ENCODE measurements around the gene CTBP2. TPM values are rescaled to one million over a fixed set of nuclear protein-coding genes. Genes with fewer than 3 reads are reported as not detected.

CTBP2 gene
- total RNA-seq, 1 donor from 2014 or later, result 27.1 TPM

- no peak for DNase-seq (ENCODE audit: low read depth)
These were observed 15.4 kb downstream of the CTBP2 start for GRCh38 chr10:125144693-125145623.

- DNase-seq (ENCODE audit: low read depth), result no peak
These were observed 16.2 kb downstream of the CTBP2 start for GRCh38 chr10:125144206-125144605.

GRCh38 chr10:125142946-125143345, 17.4 kb downstream of the CTBP2 start:
- no peak for DNase-seq (ENCODE audit: low read depth)

DNA sequence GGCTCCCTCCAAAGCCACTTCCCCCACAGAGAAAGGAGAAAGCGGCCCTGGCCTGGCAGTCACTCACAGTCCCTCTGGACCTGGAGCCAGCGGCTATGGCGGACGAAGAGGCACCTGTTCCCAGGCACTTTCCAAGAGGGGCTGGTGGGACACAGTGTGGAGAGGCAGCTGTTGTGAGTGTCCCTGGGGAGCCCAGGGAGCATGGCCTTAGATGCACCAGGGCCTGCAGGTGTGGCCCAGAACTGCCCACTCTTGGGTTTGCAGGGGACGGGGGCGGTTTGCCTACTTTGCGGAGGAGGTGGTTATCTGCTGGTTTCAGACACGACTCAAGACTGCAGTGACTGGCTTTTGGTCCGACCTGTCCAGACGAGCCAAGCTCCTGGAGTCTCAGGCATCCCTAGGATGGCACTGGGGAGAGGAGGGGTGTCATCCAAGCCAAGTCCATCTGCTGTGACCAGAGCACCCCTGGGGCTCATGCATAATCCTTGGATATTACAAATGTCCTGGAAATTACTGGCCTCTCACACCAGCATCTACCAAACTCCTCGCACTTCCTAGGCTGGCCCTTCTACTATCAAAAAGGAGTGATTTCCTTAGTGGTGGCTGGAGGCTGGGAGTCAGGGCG, 18.4 kb downstream of the CTBP2 start:
- DNase-seq (ENCODE audit: low read depth), result peak; percentile 87

DNA sequence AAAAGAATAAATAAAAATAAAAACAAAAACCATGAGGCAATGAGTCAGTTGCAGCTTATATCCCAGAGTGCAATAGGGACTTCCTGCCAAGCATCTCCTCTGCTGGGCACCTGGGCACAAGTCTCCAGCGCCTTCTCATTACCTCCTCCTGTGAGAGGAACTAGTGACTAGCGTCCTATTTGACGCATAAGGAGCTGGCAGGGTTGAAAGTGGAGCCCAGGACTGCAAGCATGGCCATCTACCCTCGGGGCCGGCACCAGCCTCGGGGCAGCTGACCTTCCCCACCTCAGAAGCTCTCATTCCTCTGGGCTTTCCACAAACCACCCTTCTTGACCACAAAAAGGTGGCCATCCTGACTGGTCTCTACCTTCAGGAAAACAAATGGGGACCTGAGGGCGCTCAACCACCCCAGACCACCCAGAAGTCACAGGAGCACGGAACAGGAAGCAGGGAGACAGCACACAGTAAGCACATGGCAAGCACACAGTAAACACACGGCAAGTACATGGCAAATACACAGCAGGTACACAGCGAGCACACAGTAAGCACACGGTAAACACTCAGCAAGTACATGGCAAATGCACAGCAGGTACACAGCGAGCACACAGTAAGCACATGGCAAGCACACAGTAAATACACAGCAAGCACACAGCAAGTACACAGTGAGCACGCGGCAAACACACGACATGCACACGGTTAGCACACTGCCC, 19.1 kb downstream of the CTBP2 start:
- peak; percentile 51 for DNase-seq (ENCODE audit: low read depth)

DNA sequence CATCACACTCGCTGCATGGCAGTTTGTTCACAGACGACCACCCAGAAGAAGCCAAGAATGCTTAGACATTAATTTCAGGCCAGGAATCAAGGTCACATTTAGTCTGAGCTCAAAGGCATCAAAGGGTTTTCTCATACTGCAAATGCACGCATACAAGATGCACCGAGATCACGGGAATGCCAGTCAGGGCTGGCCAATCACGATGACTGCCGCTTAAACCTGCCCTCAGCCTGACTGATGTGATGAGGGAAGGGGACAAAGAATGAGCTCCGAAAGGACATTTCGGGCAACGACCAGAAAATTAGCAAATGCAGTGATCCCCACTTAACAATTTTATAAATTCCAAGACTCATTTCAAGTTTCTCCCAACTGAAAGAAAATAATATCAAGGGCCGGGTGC, 20.2 kb downstream of the CTBP2 start:
- DNase-seq (ENCODE audit: low read depth), result no peak

GRCh38 chr10:125137601-125138438, 22.5 kb downstream of the CTBP2 start:
- no peak for DNase-seq (ENCODE audit: low read depth)

DNA sequence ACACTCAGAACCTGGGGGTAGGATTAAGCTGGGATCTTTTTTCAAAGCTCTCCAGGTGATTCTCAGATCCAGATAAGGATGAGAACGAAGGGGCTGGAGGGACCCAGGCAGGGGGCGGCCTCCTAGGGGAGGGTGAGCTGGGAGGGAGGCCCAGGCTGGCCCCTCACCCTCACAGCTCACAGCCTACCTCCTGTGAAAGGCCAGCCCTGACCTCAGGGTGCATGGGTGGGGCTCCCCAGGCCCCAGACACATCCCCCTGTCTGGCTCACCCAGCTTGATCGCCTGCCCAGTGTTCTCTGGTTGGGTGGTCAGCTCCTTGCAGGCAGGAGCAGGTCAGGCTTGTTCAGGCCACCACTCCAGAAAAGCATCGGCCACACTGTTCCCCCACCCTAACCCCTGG, 24.3 kb downstream of the CTBP2 start:
- no peak for DNase-seq (ENCODE audit: low read depth)

DNA sequence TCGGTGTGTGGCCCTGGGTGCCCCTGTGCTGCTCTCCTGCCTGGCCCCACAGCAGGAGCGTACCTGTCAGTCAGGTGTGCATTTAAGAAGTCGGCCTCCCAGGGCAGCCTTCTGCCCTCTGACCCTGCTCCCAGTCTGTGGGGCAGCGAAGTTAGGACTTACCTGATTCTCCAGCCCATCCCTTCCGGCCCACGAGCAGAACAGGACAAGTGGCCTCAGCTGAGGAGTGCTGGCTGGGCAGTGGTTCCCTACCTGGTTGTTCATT, 24.7 kb downstream of the CTBP2 start:
- DNase-seq (ENCODE audit: low read depth), result no peak

DNA sequence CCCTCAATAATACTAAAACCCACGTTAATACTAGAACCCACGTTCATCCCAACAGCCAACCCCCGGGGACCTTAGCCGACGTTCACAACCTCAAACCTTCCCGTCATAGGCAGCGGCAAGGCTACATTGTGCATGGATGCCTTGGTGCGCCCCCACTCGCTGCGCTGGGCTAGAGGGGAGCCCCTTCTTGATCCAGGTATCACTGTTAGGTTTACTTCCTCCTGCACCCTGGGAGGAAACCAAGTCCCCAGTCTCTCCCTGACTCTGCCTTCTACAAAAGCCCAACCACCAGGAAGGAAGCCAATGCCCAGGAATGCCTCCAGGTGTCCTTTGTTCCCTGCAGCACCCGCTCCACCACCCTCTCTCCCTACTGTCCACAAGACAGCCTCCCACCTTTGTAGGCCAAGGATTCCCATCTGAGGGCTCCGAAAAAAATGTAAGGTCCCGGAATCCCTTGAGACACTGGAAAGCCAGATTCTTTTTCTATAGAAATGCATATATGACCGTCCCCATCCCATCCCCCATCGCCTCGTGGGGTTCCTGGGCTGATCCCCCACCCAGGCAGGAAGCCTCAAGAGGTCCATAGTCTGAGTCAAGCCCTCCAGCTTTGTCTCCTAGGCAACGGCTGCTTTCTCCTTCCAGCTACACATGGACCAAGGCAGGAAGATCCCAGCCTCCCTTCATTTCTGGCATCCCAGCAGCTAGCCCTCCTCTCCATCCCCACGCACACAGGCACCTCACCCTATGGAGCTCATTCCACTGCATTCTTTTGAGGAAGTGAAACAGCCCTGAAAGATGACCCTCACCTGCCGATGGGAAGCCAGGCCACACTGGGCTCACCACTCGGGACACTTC, 25.2 kb downstream of the CTBP2 start:
- DNase-seq (ENCODE audit: low read depth), result no peak

- DNase-seq (ENCODE audit: low read depth), result no peak
These were observed 25.9 kb downstream of the CTBP2 start for GRCh38 chr10:125134483-125134848.

GRCh38 chr10:125133696-125134482, 26.5 kb downstream of the CTBP2 start:
- DNase-seq (ENCODE audit: low read depth), result no peak

DNA sequence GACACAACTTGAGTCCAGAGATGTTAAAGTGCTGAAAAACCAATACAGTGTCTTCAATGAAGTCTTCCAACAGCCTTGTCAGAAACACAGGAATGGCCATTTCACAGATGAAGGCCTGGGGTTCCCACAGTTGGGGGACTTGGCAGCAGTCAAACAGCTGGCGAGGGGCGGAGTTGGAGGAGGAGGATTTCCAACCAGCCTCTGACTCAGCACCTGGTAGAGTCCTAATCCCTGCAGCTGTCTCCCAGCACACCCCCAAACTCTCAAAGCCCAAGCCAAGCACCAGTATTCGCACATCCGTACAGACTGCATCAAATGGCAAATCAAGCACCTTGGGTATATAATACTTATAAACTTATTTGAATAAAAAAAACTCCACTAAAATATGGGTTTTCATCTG, 28.0 kb downstream of the CTBP2 start:
- DNase-seq (ENCODE audit: low read depth), result peak; percentile 96

- no peak for DNase-seq (ENCODE audit: low read depth)
These were observed 29.4 kb downstream of the CTBP2 start for GRCh38 chr10:125130916-125131315.

GRCh38 chr10:125130260-125130659, 30.1 kb downstream of the CTBP2 start:
- DNase-seq (ENCODE audit: low read depth), result no peak

DNA sequence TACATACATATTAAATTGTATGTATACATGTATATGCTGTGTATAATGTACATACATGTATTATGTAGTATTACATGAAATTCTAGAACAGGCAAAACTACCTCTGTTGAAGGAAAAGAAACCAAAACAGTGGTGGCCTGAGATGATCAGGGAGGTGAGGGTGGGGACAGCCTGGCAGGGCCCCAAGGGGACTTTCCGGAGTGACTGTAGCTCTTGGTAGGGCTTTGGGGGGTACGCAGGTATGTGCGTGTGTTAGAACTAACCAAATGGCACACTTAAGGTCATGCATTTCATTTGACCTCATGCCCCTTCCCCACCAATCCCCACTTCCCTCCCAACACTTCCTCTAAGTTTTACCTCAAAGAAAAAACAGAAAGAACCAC, 31.3 kb downstream of the CTBP2 start:
- no peak for DNase-seq (ENCODE audit: low read depth)

DNA sequence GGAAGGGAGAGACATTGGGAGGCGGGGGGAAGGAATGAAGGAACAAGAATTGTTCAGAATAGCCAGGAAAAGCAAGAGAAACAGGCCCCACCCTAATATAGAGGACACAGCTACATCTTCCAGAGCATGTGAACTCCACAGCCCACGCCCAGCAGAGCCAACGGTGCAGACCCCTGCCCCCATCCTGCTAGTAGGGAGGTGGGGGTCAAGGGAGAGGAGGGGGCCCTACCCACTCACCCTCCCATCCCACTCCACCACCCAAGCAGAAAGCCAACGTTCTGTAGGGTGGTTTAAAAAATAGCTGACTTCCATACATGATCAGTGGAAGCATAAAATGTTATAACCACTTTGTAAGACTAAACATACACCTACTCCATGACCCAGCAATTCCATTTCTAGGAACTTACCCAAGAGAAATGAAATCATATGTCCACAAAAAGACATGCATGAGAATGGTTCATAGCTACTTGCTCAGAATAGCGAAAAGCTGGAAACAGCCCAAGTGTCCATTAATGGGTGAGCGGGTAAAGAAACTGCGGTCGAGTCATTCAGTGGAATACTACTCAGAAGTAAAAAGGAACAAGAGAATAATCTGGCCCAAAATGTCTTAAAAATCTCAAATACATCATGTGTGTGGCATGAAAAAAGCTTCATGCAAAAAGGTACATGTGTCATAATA, 31.8 kb downstream of the CTBP2 start:
- peak; percentile 63 for DNase-seq (ENCODE audit: low read depth)

GRCh38 chr10:125127986-125128385, 32.4 kb downstream of the CTBP2 start:
- peak; percentile 71 for DNase-seq (ENCODE audit: low read depth)

- DNase-seq (ENCODE audit: low read depth), result no peak
These were observed 33.3 kb downstream of the CTBP2 start for GRCh38 chr10:125127110-125127509.
